Neural progenitor cell (in vitro differentiated cells): ENCODE measurements around the gene PIGR.

ENCODE experiments used
- CTCF ChIP-seq: fragments of 200-600 bp; sonication (generic); IDR thresholded peaks from 2 replicates; pipeline ENCODE4 v1.5.1; 2017; ENCODE audit warnings: antibody characterized with exemption, mild to moderate bottlenecking
- EZH2 ChIP-seq: fragments of 200-600 bp; sonication (generic); IDR thresholded peaks from 2 replicates; pipeline ENCODE4 v1.6.1; 2017; ENCODE audit warnings: antibody characterized with exemption, mild to moderate bottlenecking, moderate library complexity
- EZH2phosphoT487 ChIP-seq: fragments of 200-600 bp; sonication (generic); IDR thresholded peaks from 2 replicates; pipeline ENCODE4 v1.6.1; 2017; ENCODE audit warnings: antibody characterized with exemption

GRCh38 chr1:206904423-206905142, 41.7 kb downstream of the PIGR start:
- TF ChIP-seq CTCF (no peak), EZH2phosphoT487 (no peak), EZH2 (no peak)
